ENCODE measurements around the gene SPPL3.

DNA sequence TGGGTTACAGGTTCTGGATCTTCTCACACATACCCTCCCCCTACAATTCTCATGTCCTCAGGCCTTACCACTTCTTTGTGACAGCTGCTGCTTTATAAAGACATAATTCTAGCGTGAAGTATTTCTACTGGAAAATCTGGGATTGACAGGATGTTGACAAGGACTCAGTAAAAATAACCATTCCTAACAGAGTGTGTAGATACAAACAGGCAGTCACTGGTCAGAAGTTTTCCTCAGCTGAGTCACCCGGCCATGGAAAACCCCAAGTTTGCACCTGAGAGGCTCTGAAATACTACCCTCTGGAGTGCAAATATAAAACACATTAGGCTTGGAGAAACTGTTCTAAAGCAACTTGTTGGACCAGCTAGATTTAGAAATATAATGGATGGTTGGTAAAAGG lies 54.4 kb downstream of the SPPL3 start:
- no peak for TF ChIP-seq POLR2A (IDR thresholded peaks at IDR 0.05)
- no peak for TF ChIP-seq CTCF (IDR thresholded peaks at IDR 0.05)

Data from esophagus squamous epithelium (tissue), 4 donors.